HFF-Myc (cell line): ENCODE data around the gene DPYSL3.

ENCODE experiments used
- DNase-seq: peaks from one replicate; pipeline ENCODE4 v3.0.0-alpha.2; 2011; ENCODE audit warnings: low read depth; ENCODE audit errors: extremely low read depth
- H3K4me3 ChIP-seq: replicated peaks from 2 replicates; pipeline ENCODE4 v1.5.1; 2011; ENCODE audit warnings: low read depth, mild to moderate bottlenecking, control low read depth, low read length
- CTCF ChIP-seq: IDR thresholded peaks from 2 replicates; pipeline ENCODE4 v1.5.1; 2012; ENCODE audit warnings: mild to moderate bottlenecking, low read depth, low read length, control low read depth; ENCODE audit errors: missing control alignments

The DPYSL3 gene

GRCh38 chr5:147427521-147428401 is 82.1 kb downstream of the DPYSL3 start:
- TF ChIP-seq CTCF: no peak
- DNase-seq: no peak
- no peak overlapping the region for H3K4me3 ChIP-seq

DNA sequence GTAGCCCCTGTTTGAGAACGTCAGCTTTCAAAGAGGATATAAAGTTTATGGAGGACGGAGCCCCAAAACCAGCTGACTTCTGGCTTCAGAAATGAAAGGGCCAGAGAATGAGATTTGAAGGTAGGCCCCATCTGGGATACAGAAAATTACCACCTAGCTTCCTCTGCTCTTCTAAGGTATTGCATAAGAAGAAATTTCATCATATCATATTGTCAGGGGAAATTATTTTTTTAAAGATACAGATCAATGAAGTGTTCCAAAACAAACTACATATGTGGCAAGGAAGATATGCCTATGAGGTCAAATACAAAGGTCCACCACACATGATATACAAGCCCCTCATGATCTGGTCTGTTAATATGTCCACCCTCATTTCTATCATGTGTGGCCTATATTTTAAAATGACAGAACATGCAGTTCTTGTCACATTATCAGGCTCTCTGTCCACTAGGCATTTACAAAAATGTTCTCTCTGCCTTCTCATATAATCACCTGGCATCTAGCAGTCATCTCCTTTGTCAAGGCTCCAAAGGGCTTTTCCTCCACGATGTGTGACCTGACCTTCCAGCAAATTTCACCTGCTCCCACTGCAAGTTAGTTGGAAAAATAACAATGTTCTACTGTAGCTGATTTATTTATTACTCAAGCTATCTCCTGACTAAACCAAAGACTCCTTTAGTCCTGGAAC is 83.1 kb downstream of the DPYSL3 start:
- no peak overlapping the region for H3K4me3 ChIP-seq
- no peak for TF ChIP-seq CTCF
- no peak for DNase-seq

DNA sequence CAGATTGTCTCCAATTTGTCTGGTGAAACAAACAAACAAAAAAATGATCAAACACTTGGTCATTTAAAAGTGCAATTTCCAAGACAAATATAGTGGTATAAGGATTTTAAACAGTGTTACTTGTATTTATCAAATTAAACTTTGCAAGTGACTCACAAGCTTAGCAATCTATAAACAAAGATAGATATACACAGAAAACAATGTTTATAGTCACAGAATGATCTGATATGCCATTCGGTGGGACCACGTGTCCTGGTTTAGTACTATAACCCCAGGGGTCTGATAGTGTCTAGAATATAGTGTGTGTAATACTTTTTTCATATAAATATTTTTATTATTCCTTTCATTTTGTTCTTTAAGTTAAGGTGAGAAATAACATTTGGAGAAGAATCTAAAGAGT is 91.3 kb downstream of the DPYSL3 start:
- DNase-seq: no peak
- no peak overlapping the region for H3K4me3 ChIP-seq
- no peak for TF ChIP-seq CTCF

DNA sequence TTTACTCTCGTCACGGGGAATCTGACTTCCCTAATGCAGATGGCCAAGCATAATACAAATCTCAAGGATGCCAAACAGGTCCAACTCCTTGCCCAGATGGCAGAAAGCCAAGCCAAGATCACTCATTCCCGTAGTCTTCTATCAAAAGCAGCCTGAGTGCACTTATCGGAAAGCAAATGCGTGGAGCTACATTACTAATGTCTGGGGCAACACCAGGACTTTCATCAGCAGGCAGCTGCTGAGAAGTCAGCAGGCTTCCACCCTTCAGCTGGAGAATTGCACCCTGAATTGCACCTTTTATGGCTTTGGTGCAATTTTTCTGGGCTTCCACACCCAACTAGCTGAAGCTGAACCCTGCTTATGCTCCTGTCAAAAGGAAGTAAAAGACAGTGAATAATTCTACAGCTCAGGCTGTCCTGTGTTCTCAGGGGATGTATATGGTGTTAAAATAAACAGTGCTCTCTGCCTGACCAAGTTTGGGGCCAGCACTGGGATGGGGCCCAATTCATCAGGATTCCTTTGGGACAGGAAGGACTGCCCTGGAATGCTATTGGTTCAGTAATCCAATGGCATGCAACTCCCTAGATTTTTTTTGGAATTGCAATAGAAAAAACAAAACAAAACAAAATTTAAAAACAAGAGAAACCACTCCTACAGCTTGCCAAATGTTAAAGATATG is 92.6 kb downstream of the DPYSL3 start:
- no peak overlapping the region for H3K4me3 ChIP-seq
- TF ChIP-seq CTCF: no peak
- DNase-seq: no peak

DNA sequence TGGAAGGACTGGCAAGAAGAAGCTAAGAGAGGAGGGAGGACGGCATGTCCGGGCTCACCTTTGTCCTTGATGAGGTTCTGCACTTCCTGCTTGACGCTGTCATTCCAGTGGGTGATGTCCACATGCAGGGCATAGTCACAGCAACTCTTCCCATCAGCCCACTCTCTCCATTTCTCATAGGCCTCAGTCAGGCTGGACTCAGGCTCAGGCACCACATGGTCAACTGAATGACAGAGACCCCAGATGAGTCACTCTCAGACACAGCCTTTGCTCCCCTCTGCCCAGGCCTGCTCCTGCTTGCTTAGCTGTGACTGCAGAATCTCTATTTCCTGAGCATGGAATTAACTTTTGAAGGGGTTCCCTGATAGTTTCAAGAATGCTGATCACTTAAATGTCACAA is 94.2 kb downstream of the DPYSL3 start:
- no peak for DNase-seq
- TF ChIP-seq CTCF: no peak
- H3K4me3 ChIP-seq: no peak overlapping the region

GRCh38 chr5:147413266-147413665 is 96.6 kb downstream of the DPYSL3 start:
- no peak overlapping the region for H3K4me3 ChIP-seq
- no peak for TF ChIP-seq CTCF
- DNase-seq: no peak
